A673 (cell line): ENCODE results near the gene MACROD1. TPM values are rescaled to one million over a fixed set of nuclear protein-coding genes. Genes with fewer than 3 reads are reported as not detected.

Experiments used
- BruUV-seq: library from RNA; stranded (reverse); fragments of 400-500 nt; replicated peaks from 2 replicates; lab custom pipeline; 2021; lab: Mats Ljungman, UMichigan
- CTCF ChIA-PET: fragments of 300-600 bp; sonication (Branson Sonifier 250); formaldehyde crosslinking; loops from one replicate; lab custom pipeline; 2022; ENCODE audit warnings: antibody characterized with exemption; lab: Charles Lee
- POLR2A ChIA-PET: fragments of 300-600 bp; sonication (Branson Sonifier 250); formaldehyde crosslinking; loops from one replicate; lab custom pipeline; 2022; ENCODE audit warnings: antibody characterized with exemption; ENCODE audit not compliant: low non-redundant PET; lab: Charles Lee
- DNase-seq: peaks from one replicate; pipeline ENCODE4 v3.0.0-alpha.2; 2015; ENCODE audit warnings: low spot score
- H3K27ac ChIP-seq: fragments of 200-600 bp; sonication (generic); 2 replicates; pipeline ENCODE4 v1.5.1; 2016; ENCODE audit warnings: mixed run types, low read depth, mild to moderate bottlenecking, mixed read lengths, antibody characterized with exemption, low read length; ENCODE audit not compliant: poor library complexity, severe bottlenecking
- H3K27me3 ChIP-seq: fragments of 200-600 bp; sonication (generic); replicated peaks from 2 replicates; pipeline ENCODE4 v1.6.1; 2017; ENCODE audit warnings: mixed run types, low read depth, mild to moderate bottlenecking, mixed read lengths, antibody characterized with exemption, low read length; ENCODE audit not compliant: insufficient read depth, poor library complexity
- H3K36me3 ChIP-seq: fragments of 200-600 bp; sonication (generic); 2 replicates; pipeline ENCODE4 v1.6.1; 2016; ENCODE audit warnings: mixed run types, mild to moderate bottlenecking, mixed read lengths, antibody characterized with exemption, low read length; ENCODE audit not compliant: insufficient read depth, poor library complexity, severe bottlenecking
- H3K4me1 ChIP-seq: fragments of 200-600 bp; sonication (generic); 2 replicates; pipeline ENCODE4 v1.6.1; 2017; ENCODE audit warnings: mixed run types, mild to moderate bottlenecking, mixed read lengths, antibody characterized with exemption, low read length; ENCODE audit not compliant: insufficient read depth, poor library complexity, severe bottlenecking
- H3K4me3 ChIP-seq: fragments of 200-600 bp; sonication (generic); 2 replicates; pipeline ENCODE4 v1.5.1; 2016; ENCODE audit warnings: low read depth, mixed run types, mild to moderate bottlenecking, mixed read lengths, low read length; ENCODE audit not compliant: poor library complexity, severe bottlenecking
- H3K9me3 ChIP-seq: fragments of 200-600 bp; sonication (generic); 2 replicates; pipeline ENCODE4 v1.6.1; 2016; ENCODE audit warnings: mixed run types, low read depth, mild to moderate bottlenecking, mixed read lengths, antibody characterized with exemption, low read length; ENCODE audit not compliant: poor library complexity, severe bottlenecking
- CTCF ChIP-seq: fragments of 300-800, 200-600 bp; sonication (generic); conservative IDR thresholded peaks from 2 replicates; pipeline ENCODE4 v1.5.1; 2017; ENCODE audit warnings: low read depth, mild to moderate bottlenecking, antibody characterized with exemption, low read length, moderate library complexity, mixed read lengths
- EZH2 ChIP-seq: fragments of 200-600 bp; sonication (generic); IDR thresholded peaks from 2 replicates; pipeline ENCODE4 v1.6.1; 2017; ENCODE audit warnings: borderline replicate concordance, low read depth, mild to moderate bottlenecking, mixed read lengths, antibody characterized with exemption, low read length; ENCODE audit not compliant: poor library complexity, severe bottlenecking
- intact Hi-C: fragments of 100-400 bp; cut with micrococcal nuclease; formaldehyde crosslinking; loops from one replicate; pipeline ENCODE4 v1.10.0; 2022; ENCODE audit not compliant: unreplicated experiment
- total RNA-seq: library from RNA; stranded (reverse); gene quantifications from 2 replicates; pipeline ENCODE4 v1.2.3, GENCODE V29; 2021

The MACROD1 gene
- total RNA-seq, 1 experiment from 2014 or later: 28.7 TPM

- ChIA-PET POLR2A (no interaction called here), CTCF (no interaction called here)
- H3K4me1 ChIP-seq: peaks cover 15% of the 10 kb centered on the region
- no peaks in the 10 kb centered on the region for H3K27me3 ChIP-seq
- DNase-seq: no peak
- no TSS peak for BruUV-seq
- H3K4me3 ChIP-seq: no peak overlapping the region
- no peak overlapping the region for H3K27ac ChIP-seq
- intact Hi-C loops: no loop called here
- TF ChIP-seq CTCF (no peak), EZH2 (no peak)
- H3K9me3 ChIP-seq: no peaks in the 10 kb centered on the region
- no peaks in the 10 kb centered on the region for H3K36me3 ChIP-seq
Measured at GRCh38 chr11:64084146-64084950, 81.6 kb downstream of the MACROD1 start.

- Histone ChIP-seq H3K9me3 (no peaks in the 10 kb centered on the region), H3K4me3 (no peak overlapping the region), H3K27me3 (no peaks in the 10 kb centered on the region), H3K27ac (no peak overlapping the region), H3K36me3 (no peaks in the 10 kb centered on the region), H3K4me1 (peaks cover 22% of the 10 kb centered on the region)
- POLR2A ChIA-PET: interaction anchor here (0.7 kb wide), 1 partner anchor 13 kb away, joined by 3 read pairs; no protein-coding TSS in a partner anchor
- intact Hi-C loops: no loop called here
- no peak for TF ChIP-seq CTCF
- no peak for TF ChIP-seq EZH2
- DNase-seq: no peak
- CTCF ChIA-PET: no interaction called here
- BruUV-seq: no TSS peak
Measured at GRCh38 chr11:64083398-64084080, 82.4 kb downstream of the MACROD1 start.

- Histone ChIP-seq H3K36me3 (no peaks in the 10 kb centered on the region), H3K27me3 (no peaks in the 10 kb centered on the region), H3K27ac (no peak overlapping the region), H3K4me3 (no peak overlapping the region), H3K9me3 (no peaks in the 10 kb centered on the region), H3K4me1 (peaks cover 33% of the 10 kb centered on the region)
- BruUV-seq: no TSS peak
- TF ChIP-seq EZH2: no peak
- intact Hi-C loops: no loop called here
- ChIA-PET CTCF (no interaction called here), POLR2A (no interaction called here)
- DNase-seq: no peak
Measured at GRCh38 chr11:64081745-64082442, 84.0 kb downstream of the MACROD1 start.
